Mesendoderm (in vitro differentiated cells): Measurements from ENCODE around the gene PHF14. TPM values are rescaled to one million over a fixed set of nuclear protein-coding genes. Genes with fewer than 3 reads are reported as not detected.
A peak's percentile ranks its signal among the peaks of the same experiment; 100 is the strongest.
"Not testable (repeated sequence)": the region's sequence is repeated elsewhere in the genome, so short reads cannot be mapped to it uniquely, and the experiment has no call there.

Source experiments
- DNase-seq: peaks from one replicate; pipeline ENCODE4 v3.0.0; 2013
- H2AK5ac ChIP-seq: 2 replicates; pipeline ENCODE4 v1.6.1; 2013; ENCODE audit warnings: low read length, inconsistent platforms
- H2BK120ac ChIP-seq: 2 replicates; pipeline ENCODE4 v1.6.1; 2013; ENCODE audit warnings: low read depth, mild to moderate bottlenecking, low read length, moderate library complexity, mixed read lengths
- H2BK15ac ChIP-seq: replicated peaks from 2 replicates; pipeline ENCODE4 v1.6.1; 2013; ENCODE audit warnings: low read depth, mild to moderate bottlenecking, moderate library complexity
- H2BK5ac ChIP-seq: 2 replicates; pipeline ENCODE4 v1.6.1; 2013; ENCODE audit warnings: low read length, inconsistent platforms
- H3K18ac ChIP-seq: 2 replicates; pipeline ENCODE4 v1.6.1; 2013; ENCODE audit warnings: mild to moderate bottlenecking, low read length, mixed read lengths
- H3K23ac ChIP-seq: one replicate; pipeline ENCODE4 v1.6.1; 2013; ENCODE audit warnings: low read length
- H3K27ac ChIP-seq: 2 replicates; pipeline ENCODE4 v1.5.1; 2013; ENCODE audit warnings: low read depth, mild to moderate bottlenecking, inconsistent platforms, low read length, moderate library complexity
- H3K27me3 ChIP-seq: 2 replicates; pipeline ENCODE4 v1.6.1; 2013; ENCODE audit warnings: low read length, control low read depth, mild to moderate bottlenecking, inconsistent platforms; ENCODE audit not compliant: insufficient read depth, poor library complexity
- H3K36me3 ChIP-seq: 2 replicates; pipeline ENCODE4 v1.6.1; 2013; ENCODE audit warnings: low read length, inconsistent platforms; ENCODE audit not compliant: control insufficient read depth, insufficient read depth
- H3K4ac ChIP-seq: one replicate; pipeline ENCODE4 v1.6.1; 2013; ENCODE audit warnings: low read depth, mild to moderate bottlenecking, low read length, moderate library complexity
- H3K4me1 ChIP-seq: 2 replicates; pipeline ENCODE4 v1.6.1; 2013; ENCODE audit warnings: low read depth, low read length, inconsistent platforms; ENCODE audit not compliant: control insufficient read depth
- H3K4me2 ChIP-seq: 2 replicates; pipeline ENCODE4 v1.6.1; 2013; ENCODE audit warnings: low read length
- H3K4me3 ChIP-seq: 2 replicates; pipeline ENCODE4 v1.5.1; 2013; ENCODE audit warnings: mild to moderate bottlenecking, low read length
- H3K56ac ChIP-seq: one replicate; pipeline ENCODE4 v1.6.1; 2013; ENCODE audit warnings: low read length
- H3K79me1 ChIP-seq: 2 replicates; pipeline ENCODE4 v1.6.1; 2013; ENCODE audit warnings: low read length, inconsistent platforms
- H3K79me2 ChIP-seq: 2 replicates; pipeline ENCODE4 v1.6.1; 2013; ENCODE audit warnings: mild to moderate bottlenecking, low read length; ENCODE audit not compliant: control insufficient read depth, insufficient read depth
- H3K9ac ChIP-seq: 2 replicates; pipeline ENCODE4 v1.6.1; 2013; ENCODE audit warnings: low read length, inconsistent platforms
- H4K5ac ChIP-seq: one replicate; pipeline ENCODE4 v1.6.1; 2013; ENCODE audit warnings: low read length
- H4K8ac ChIP-seq: one replicate; pipeline ENCODE4 v1.6.1; 2013; ENCODE audit warnings: low read depth, mild to moderate bottlenecking, control low read depth, low read length, moderate library complexity
- WGBS: extraction: QIAGEN DNeasy Blood & Tissue Kit; methylation state at CpG from one replicate; pipeline ENCODE4 v1.1.7; 2013; ENCODE audit warnings: low lambda C conversion rate, missing lambda C conversion rate; ENCODE audit not compliant: insufficient coverage; ENCODE audit errors: extremely low coverage; 5-methylcytosine and 5-hydroxymethylcytosine counted together
- polyA plus RNA-seq, 2 experiments: library from polyadenylated mRNA; stranded (reverse); fragments of 200-250 nt; gene quantifications; one replicate each; pipeline ENCODE4 v1.2.3, GENCODE V29; 2013

The PHF14 gene, protein sequence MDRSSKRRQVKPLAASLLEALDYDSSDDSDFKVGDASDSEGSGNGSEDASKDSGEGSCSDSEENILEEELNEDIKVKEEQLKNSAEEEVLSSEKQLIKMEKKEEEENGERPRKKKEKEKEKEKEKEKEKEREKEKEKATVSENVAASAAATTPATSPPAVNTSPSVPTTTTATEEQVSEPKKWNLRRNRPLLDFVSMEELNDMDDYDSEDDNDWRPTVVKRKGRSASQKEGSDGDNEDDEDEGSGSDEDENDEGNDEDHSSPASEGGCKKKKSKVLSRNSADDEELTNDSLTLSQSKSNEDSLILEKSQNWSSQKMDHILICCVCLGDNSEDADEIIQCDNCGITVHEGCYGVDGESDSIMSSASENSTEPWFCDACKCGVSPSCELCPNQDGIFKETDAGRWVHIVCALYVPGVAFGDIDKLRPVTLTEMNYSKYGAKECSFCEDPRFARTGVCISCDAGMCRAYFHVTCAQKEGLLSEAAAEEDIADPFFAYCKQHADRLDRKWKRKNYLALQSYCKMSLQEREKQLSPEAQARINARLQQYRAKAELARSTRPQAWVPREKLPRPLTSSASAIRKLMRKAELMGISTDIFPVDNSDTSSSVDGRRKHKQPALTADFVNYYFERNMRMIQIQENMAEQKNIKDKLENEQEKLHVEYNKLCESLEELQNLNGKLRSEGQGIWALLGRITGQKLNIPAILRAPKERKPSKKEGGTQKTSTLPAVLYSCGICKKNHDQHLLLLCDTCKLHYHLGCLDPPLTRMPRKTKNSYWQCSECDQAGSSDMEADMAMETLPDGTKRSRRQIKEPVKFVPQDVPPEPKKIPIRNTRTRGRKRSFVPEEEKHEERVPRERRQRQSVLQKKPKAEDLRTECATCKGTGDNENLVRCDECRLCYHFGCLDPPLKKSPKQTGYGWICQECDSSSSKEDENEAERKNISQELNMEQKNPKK
- polyA plus RNA-seq (2013, experiment 1 of 2): 72.9 TPM
- 79.2 TPM for polyA plus RNA-seq (2013, experiment 2 of 2)

DNA sequence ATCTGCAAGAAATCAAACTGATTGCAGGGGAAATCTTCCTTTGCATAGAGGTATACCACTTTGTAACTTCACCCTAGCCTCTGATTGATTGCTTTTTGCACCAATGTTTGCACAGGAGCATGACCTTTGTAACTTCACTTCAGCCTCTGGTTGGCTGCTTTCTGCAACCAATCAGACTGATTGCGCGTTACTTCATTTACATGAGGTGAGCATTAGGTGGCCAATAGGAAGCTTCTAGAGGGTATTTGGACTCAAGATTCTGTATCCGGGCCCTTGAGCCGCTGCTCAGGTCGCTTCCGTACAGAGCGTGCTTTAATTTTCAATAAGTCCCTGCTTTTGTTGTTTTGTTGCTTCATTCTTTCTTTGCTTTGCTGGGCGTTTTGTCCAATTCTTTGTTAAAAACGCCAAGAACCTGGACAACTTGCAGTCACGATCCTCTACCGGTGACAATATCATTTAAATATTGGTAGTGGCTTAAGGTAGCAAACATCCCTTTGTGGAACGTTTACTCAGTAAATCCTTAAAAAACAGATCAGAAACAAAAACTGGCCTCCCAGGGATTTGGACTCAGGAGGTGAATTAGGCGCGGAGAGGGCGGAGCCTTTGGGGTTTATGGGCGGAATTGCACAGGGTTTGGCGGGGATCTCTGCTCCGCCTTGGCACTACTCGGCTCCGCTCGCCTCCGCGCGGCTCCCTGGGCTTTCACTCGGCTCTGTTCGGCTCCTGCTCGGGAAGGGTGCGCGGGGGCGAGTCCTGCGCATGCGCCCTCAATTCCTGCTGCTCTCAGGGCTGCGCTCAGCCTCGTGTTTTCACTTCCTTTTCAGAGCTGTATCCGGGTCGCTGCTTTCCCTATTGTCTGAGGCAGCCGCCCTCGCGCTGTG, at the start of gene PHF14:
Gene PHF14 (plus strand): TSS at position 812 of the 881 bp plus-strand sequence. CDS start 452 bp downstream, outside the sequence.
- H3K79me2 ChIP-seq: peaks cover 7% of the 10 kb centered on the region
- no peak within 1 kb of the TSS for H2AK5ac ChIP-seq
- H3K23ac ChIP-seq: peak within 1 kb of the TSS; percentile 29
- no peaks in the 10 kb centered on the region for H3K36me3 ChIP-seq
- peak within 1 kb of the TSS; percentile 8 for H4K8ac ChIP-seq
- no peaks in the 10 kb centered on the region for H3K79me1 ChIP-seq
- H2BK5ac ChIP-seq: peak within 1 kb of the TSS; percentile 34
- H3K27ac ChIP-seq: peak within 1 kb of the TSS; percentile 85
- H3K4me1 ChIP-seq: no peaks in the 10 kb centered on the region
- WGBS: no CpG with 5 or more reads among the region's 39 CpGs
- no peak within 1 kb of the TSS for H4K5ac ChIP-seq
- H3K18ac ChIP-seq: peak within 1 kb of the TSS; percentile 77
- peak within 1 kb of the TSS; percentile 48 for H2BK120ac ChIP-seq
- H3K4me3 ChIP-seq: peak within 1 kb of the TSS; percentile 85
- H2BK15ac ChIP-seq: no peak within 1 kb of the TSS
- peak within 1 kb of the TSS; percentile 88 for H3K9ac ChIP-seq
- H3K56ac ChIP-seq: peak within 1 kb of the TSS; percentile 89
- H3K4me2 ChIP-seq: peak within 1 kb of the TSS; percentile 92
- H3K27me3 ChIP-seq: no peaks in the 10 kb centered on the region
- peak; percentile 99 for DNase-seq
- peak within 1 kb of the TSS; percentile 84 for H3K4ac ChIP-seq

DNA sequence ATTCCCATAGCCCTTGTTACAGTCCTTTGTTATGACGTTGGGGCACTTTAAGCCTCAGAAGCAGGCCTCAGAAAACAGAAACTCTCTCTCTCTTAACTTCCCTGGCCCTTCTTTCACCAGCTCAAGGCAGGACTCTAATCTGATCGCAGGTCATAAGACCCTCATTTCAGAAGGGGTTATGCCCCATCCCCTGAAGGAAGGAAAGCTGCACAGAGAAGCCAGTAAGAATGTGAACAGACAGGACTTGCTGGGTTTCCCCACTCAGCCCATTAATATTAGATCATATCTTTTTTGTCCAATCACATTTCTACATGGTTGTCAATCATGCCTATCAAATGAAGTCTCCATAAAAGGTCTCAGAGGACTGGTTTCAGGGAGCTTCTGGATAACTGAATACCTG, 49.3 kb upstream of the PHF14 start:
- no peak overlapping the region for H3K23ac ChIP-seq
- H2BK5ac ChIP-seq: no peak overlapping the region
- H2AK5ac ChIP-seq: no peak overlapping the region
- no peak overlapping the region for H2BK120ac ChIP-seq
- no peaks in the 10 kb centered on the region for H3K79me1 ChIP-seq
- H2BK15ac ChIP-seq: no peak overlapping the region
- no peak overlapping the region for H3K4me2 ChIP-seq
- no CpG with 5 or more reads among the region's 2 CpGs for WGBS
- no peaks in the 10 kb centered on the region for H3K27me3 ChIP-seq
- DNase-seq: no peak
- H4K5ac ChIP-seq: no peak overlapping the region
- no peak overlapping the region for H4K8ac ChIP-seq
- no peaks in the 10 kb centered on the region for H3K79me2 ChIP-seq
- no peak overlapping the region for H3K9ac ChIP-seq
- no peak overlapping the region for H3K4ac ChIP-seq
- H3K56ac ChIP-seq: no peak overlapping the region
- no peak overlapping the region for H3K18ac ChIP-seq
- no peaks in the 10 kb centered on the region for H3K36me3 ChIP-seq
- H3K4me1 ChIP-seq: no peaks in the 10 kb centered on the region
- no peak overlapping the region for H3K27ac ChIP-seq
- H3K4me3 ChIP-seq: no peak overlapping the region

- not testable (repeated sequence) for H4K8ac ChIP-seq, H2BK5ac ChIP-seq, H3K79me1 ChIP-seq, DNase-seq, H3K9ac ChIP-seq, H3K4me2 ChIP-seq, H3K36me3 ChIP-seq, H2BK15ac ChIP-seq, H3K4ac ChIP-seq, H3K4me3 ChIP-seq, H3K4me1 ChIP-seq, H4K5ac ChIP-seq, H2AK5ac ChIP-seq, H3K18ac ChIP-seq, H2BK120ac ChIP-seq, H3K27ac ChIP-seq, H3K56ac ChIP-seq, H3K27me3 ChIP-seq, H3K79me2 ChIP-seq, H3K23ac ChIP-seq
- WGBS: no CpG with 5 or more reads among the region's 3 CpGs
Observed at GRCh38 chr7:10928203-10928602, 45.5 kb upstream of the PHF14 start.

GRCh38 chr7:10930551-10930950, 43.1 kb upstream of the PHF14 start:
- no peak overlapping the region for H4K5ac ChIP-seq
- no peak overlapping the region for H3K27ac ChIP-seq

GRCh38 chr7:10931161-10931560, 42.5 kb upstream of the PHF14 start:
- DNase-seq: no peak
- peaks cover 3% of the 10 kb centered on the region for H3K79me1 ChIP-seq

More at GRCh38 chr7:10930551-10930950, 43.1 kb upstream of the PHF14 start:
- Histone ChIP-seq H4K8ac (no peak overlapping the region), H3K36me3 (peaks cover 2% of the 10 kb centered on the region), H2BK5ac (no peak overlapping the region), H3K4ac (no peak overlapping the region), H2BK120ac (no peak overlapping the region), H3K79me1 (peaks cover 3% of the 10 kb centered on the region), H3K56ac (no peak overlapping the region), H3K23ac (no peak overlapping the region), H3K79me2 (peaks cover 2% of the 10 kb centered on the region), H3K18ac (no peak overlapping the region), H3K4me1 (no peaks in the 10 kb centered on the region), H3K4me3 (no peak overlapping the region), H3K27me3 (no peaks in the 10 kb centered on the region), H3K9ac (no peak overlapping the region), H3K4me2 (no peak overlapping the region), H2BK15ac (no peak overlapping the region), H2AK5ac (no peak overlapping the region)
- WGBS: no CpG with 5 or more reads among the region's 3 CpGs
- DNase-seq: no peak

More at GRCh38 chr7:10931161-10931560, 42.5 kb upstream of the PHF14 start:
- no peak overlapping the region for H3K18ac ChIP-seq
- WGBS: no CpG with 5 or more reads among the region's 5 CpGs
- peaks cover 2% of the 10 kb centered on the region for H3K36me3 ChIP-seq
- no peak overlapping the region for H4K8ac ChIP-seq
- no peak overlapping the region for H2BK120ac ChIP-seq
- no peak overlapping the region for H3K4me2 ChIP-seq
- H3K23ac ChIP-seq: no peak overlapping the region
- H4K5ac ChIP-seq: no peak overlapping the region
- H3K56ac ChIP-seq: no peak overlapping the region
- no peak overlapping the region for H2BK15ac ChIP-seq
- no peak overlapping the region for H3K27ac ChIP-seq
- H3K4me3 ChIP-seq: no peak overlapping the region
- no peak overlapping the region for H3K4ac ChIP-seq
- peaks cover 4% of the 10 kb centered on the region for H3K79me2 ChIP-seq
- no peaks in the 10 kb centered on the region for H3K4me1 ChIP-seq
- no peak overlapping the region for H2AK5ac ChIP-seq
- no peak overlapping the region for H2BK5ac ChIP-seq
- no peak overlapping the region for H3K9ac ChIP-seq
- H3K27me3 ChIP-seq: no peaks in the 10 kb centered on the region
